ENCODE measurements around the gene SEL1L. TPM values are rescaled to one million over a fixed set of nuclear protein-coding genes. Genes with fewer than 3 reads are reported as not detected.
A peak's percentile ranks its signal among the peaks of the same experiment; 100 is the strongest.

SEL1L gene
- total RNA-seq, 2 experiments from 2014 or later = 58.3 to 185 TPM

DNA sequence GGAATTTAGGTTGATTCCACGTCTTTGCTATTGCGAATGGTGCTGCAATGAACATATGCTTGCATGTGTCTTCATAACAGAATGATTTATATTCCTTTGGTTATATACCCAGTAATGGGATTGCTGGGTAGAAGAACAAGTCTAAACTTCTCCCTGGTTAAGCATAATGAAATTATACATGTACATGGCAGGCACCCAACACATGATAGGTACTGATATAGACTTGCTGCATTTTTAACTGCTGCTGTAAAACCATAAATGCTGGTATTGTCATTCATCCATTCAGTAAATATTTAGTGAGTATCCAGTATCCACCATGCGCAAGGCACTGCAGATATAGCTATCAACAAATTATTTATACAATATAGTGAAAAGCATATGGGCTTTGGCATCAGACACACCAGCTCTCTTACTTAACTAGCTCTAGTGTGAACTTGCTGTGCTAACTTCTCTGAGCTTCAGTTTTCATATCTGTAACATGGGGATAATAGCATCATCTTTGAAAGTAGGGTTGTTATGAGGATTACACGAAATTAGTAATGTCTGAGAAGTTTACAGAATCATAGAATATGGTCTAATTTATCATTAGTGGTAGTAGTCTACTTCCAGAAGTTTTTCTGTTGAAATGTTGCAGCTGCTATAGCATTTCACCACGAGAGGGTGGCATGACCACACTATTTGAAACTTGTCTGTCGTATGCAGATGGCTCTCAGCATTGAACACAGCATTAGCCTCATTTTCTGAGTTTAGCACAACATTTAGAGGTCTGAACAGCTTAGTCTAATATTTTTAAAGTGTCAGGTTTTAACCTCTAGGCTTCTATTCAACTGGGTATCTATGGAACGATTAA lies 32.0 kb upstream of the SEL1L start:
- no TSS peak for BruUV-seq (replicated peaks)
- no peak overlapping the region for H3K4me2 ChIP-seq (ENCODE audit: low read length)
- peak; percentile 54 for DNase-seq (ENCODE audit: low spot score)
- ChIA-PET POLR2A (interaction anchor here (1.2 kb wide), 1 partner anchor 22 kb away, joined by 4 read pairs; no protein-coding TSS in a partner anchor), CTCF (ENCODE audit: unreplicated experiment) (interaction anchor here (1.2 kb wide), 1 partner anchor 22 kb away, joined by 3 read pairs; no protein-coding TSS in a partner anchor)
- intact Hi-C loops (cut with micrococcal nuclease; ENCODE audit: unreplicated experiment) = loop anchor here (5.0 kb wide), 1 partner anchor 427 kb away; no protein-coding TSS in a partner anchor
- H3K9me3 ChIP-seq (ENCODE audit: low read length) = no peaks in the 10 kb centered on the region
- no peaks in the 10 kb centered on the region for H3K9me2 ChIP-seq (ENCODE audit: insufficient read depth, low read length)
- no peaks in the 10 kb centered on the region for H3K79me2 ChIP-seq (ENCODE audit: insufficient read depth, low read depth, low read length)
- no peak overlapping the region for H3K4me3 ChIP-seq (ENCODE audit: low read depth, low read length, poor library complexity, severe bottlenecking)
- no peaks in the 10 kb centered on the region for H3K4me1 ChIP-seq (ENCODE audit: insufficient read depth, low read length, poor library complexity, severe bottlenecking)
- H3K27ac ChIP-seq (ENCODE audit: low read depth, low read length, poor library complexity, severe bottlenecking) = no peak overlapping the region
- no peak overlapping the region for H2AFZ ChIP-seq (ENCODE audit: low read length)
- H3K36me3 ChIP-seq (ENCODE audit: insufficient read depth, low read length) = no peaks in the 10 kb centered on the region
- TF ChIP-seq, protein P1, sequence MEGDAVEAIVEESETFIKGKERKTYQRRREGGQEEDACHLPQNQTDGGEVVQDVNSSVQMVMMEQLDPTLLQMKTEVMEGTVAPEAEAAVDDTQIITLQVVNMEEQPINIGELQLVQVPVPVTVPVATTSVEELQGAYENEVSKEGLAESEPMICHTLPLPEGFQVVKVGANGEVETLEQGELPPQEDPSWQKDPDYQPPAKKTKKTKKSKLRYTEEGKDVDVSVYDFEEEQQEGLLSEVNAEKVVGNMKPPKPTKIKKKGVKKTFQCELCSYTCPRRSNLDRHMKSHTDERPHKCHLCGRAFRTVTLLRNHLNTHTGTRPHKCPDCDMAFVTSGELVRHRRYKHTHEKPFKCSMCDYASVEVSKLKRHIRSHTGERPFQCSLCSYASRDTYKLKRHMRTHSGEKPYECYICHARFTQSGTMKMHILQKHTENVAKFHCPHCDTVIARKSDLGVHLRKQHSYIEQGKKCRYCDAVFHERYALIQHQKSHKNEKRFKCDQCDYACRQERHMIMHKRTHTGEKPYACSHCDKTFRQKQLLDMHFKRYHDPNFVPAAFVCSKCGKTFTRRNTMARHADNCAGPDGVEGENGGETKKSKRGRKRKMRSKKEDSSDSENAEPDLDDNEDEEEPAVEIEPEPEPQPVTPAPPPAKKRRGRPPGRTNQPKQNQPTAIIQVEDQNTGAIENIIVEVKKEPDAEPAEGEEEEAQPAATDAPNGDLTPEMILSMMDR (conservative IDR thresholded peaks at IDR 0.05; ENCODE audit: low read length) = peak; percentile 86
- no peak for TF ChIP-seq EZH2phosphoT487 (IDR thresholded peaks at IDR 0.05; ENCODE audit: borderline replicate concordance, low read depth, low read length)
- no peaks in the 10 kb centered on the region for H4K20me1 ChIP-seq (ENCODE audit: insufficient read depth, low read length)

DNA sequence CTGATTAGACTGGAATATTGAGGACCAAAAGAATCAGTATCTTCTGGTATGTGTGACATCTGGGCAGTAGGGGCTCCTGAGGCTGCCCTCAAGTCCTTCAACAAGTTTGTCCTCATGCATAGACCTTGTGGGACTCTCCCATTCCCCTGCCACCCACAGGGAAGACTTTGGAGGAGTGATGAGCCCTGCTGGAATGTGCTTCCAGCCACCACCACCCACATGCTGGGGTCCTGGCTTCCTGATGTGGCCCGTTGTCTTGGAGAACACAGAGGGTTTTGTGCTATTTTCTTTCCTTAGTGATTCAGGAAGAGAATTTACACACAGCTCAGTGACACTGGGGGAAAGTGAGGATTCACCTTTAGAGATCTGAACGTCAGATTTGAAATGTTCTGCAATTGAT lies 29.2 kb upstream of the SEL1L start:
- Histone ChIP-seq H3K9me2 (ENCODE audit: insufficient read depth, low read length) (no peaks in the 10 kb centered on the region), H3K9me3 (ENCODE audit: low read length) (peaks cover 7% of the 10 kb centered on the region; the same call in 1 of the 2 replicates), H3K36me3 (ENCODE audit: insufficient read depth, low read length) (no peaks in the 10 kb centered on the region), H2AFZ (ENCODE audit: low read length) (peak overlapping the region; percentile 65), H3K4me1 (ENCODE audit: insufficient read depth, low read length, poor library complexity, severe bottlenecking) (no peaks in the 10 kb centered on the region), H4K20me1 (ENCODE audit: insufficient read depth, low read length) (no peaks in the 10 kb centered on the region), H3K4me2 (ENCODE audit: low read length) (no peak overlapping the region), H3K79me2 (ENCODE audit: insufficient read depth, low read depth, low read length) (no peaks in the 10 kb centered on the region), H3K27ac (ENCODE audit: low read depth, low read length, poor library complexity, severe bottlenecking) (no peak overlapping the region), H3K4me3 (ENCODE audit: low read depth, low read length, poor library complexity, severe bottlenecking) (no peak overlapping the region)
- CTCF ChIA-PET (ENCODE audit: unreplicated experiment) = no interaction called here
- DNase-seq (ENCODE audit: low spot score) = no peak
- intact Hi-C loops (cut with micrococcal nuclease; ENCODE audit: unreplicated experiment) = no loop called here
- TF ChIP-seq EZH2phosphoT487 (IDR thresholded peaks at IDR 0.05; ENCODE audit: borderline replicate concordance, low read depth, low read length) = no peak
- TF ChIP-seq, protein P1 (conservative IDR thresholded peaks at IDR 0.05; ENCODE audit: low read length) = no peak
- POLR2A ChIA-PET = no interaction called here
- BruUV-seq (replicated peaks) = no TSS peak
